22Rv1 (cell line): Measurements from ENCODE around the gene CFL1.

ENCODE experiments used
- CTCF ChIP-seq: fragments of 450-650 bp; IDR thresholded peaks from 2 replicates; pipeline ENCODE4 v1.5.1; 2017; ENCODE audit warnings: mild to moderate bottlenecking
- ZFX ChIP-seq: fragments of 450-650 bp; IDR thresholded peaks from 2 replicates; pipeline ENCODE4 v1.6.1; 2017; ENCODE audit warnings: antibody characterized with exemption, borderline replicate concordance

DNA sequence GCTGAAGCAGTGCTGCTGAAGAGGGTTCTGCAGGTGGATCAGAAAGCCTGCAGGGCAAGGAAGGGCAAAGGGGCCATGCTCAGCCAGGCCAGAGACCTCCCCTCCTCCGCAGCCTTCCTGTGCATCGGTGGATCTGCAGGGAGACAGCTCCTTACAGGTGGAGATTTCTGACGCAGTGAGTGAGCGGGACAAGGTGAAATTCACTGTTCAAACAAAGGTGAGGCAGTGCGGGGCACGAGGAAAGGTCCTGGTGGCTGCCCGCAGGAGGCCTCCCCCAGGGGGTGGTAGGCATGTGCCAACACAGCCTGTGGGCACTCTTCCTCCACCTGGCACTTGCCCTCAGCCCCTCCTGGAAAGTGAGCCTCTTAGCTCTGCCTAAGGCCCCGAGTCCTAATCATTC, 8.6 kb downstream of the CFL1 start:
- TF ChIP-seq CTCF (no peak), ZFX (no peak)
